Epithelial cell of esophagus (primary cell): ENCODE measurements around the gene SRA1.

ENCODE experiments used
- DNase-seq: peaks from one replicate; pipeline ENCODE4 v3.0.0; 2010; ENCODE audit warnings: low read depth
- H3K4me3 ChIP-seq: 2 replicates; pipeline ENCODE4 v1.5.1; 2011; ENCODE audit warnings: mild to moderate bottlenecking, low read length, control low read depth
- TF ChIP-seq, protein P1 (sequence below): IDR thresholded peaks from 2 replicates; pipeline ENCODE4 v1.5.1; 2011; ENCODE audit warnings: low read depth, mild to moderate bottlenecking, low read length, control low read depth, inconsistent platforms; ENCODE audit not compliant: insufficient read depth; ENCODE audit errors: missing control alignments

Gene SRA1

DNA sequence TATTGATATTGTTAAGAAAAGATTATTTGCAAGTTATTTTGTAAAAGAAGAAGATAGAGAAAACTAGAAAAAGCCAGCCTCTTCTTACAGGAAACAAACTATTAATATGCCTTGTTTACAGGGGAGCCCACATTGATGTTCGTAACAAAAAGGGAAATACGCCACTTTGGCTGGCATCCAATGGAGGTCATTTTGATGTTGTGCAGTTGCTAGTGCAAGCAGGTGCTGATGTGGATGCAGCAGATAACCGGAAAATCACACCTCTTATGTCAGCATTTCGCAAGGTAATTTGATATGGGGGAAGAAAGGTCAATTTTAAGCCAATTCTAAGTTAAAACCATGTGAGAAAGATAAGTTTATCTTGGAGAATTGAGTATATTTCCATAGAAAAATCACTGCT lies 47.4 kb downstream of the SRA1 start:
- no peak for DNase-seq
- no peak overlapping the region for H3K4me3 ChIP-seq
- TF ChIP-seq, protein P1, sequence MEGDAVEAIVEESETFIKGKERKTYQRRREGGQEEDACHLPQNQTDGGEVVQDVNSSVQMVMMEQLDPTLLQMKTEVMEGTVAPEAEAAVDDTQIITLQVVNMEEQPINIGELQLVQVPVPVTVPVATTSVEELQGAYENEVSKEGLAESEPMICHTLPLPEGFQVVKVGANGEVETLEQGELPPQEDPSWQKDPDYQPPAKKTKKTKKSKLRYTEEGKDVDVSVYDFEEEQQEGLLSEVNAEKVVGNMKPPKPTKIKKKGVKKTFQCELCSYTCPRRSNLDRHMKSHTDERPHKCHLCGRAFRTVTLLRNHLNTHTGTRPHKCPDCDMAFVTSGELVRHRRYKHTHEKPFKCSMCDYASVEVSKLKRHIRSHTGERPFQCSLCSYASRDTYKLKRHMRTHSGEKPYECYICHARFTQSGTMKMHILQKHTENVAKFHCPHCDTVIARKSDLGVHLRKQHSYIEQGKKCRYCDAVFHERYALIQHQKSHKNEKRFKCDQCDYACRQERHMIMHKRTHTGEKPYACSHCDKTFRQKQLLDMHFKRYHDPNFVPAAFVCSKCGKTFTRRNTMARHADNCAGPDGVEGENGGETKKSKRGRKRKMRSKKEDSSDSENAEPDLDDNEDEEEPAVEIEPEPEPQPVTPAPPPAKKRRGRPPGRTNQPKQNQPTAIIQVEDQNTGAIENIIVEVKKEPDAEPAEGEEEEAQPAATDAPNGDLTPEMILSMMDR, result no peak

DNA sequence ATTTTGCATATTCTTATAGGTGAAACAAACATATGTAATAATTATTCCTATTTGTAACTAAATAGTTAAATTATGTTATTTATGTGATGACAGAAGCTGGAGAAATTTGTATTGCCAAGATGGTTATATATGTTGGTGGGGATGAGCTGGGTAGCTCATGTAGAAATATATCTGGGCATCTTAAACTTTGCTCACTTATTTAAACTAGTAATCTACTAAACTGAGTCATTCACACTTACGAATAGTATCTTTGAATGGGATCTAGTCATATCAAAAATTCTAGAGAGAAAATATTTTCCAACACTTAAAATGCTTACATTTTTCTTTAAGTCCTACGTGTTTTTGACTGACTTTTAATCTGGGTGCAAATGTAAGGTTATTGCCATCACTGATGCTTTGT lies 54.4 kb downstream of the SRA1 start:
- TF ChIP-seq, protein P1, result no peak
- no peak for DNase-seq
- no peak overlapping the region for H3K4me3 ChIP-seq
